Effector CD4-positive, alpha-beta T cell (primary cell): ENCODE measurements around the gene ARFRP1.
A peak's percentile ranks its signal among the peaks of the same experiment; 100 is the strongest.

Experiments used
- DNase-seq: peaks from one replicate; pipeline ENCODE4 v3.0.0-alpha.2; 2020

Gene ARFRP1

GRCh38 chr20:63743210-63743970 is 35.6 kb upstream of the ARFRP1 start:
- DNase-seq, result no peak

- no peak for DNase-seq
These were observed 34.7 kb upstream of the ARFRP1 start for GRCh38 chr20:63742381-63743024.

DNA sequence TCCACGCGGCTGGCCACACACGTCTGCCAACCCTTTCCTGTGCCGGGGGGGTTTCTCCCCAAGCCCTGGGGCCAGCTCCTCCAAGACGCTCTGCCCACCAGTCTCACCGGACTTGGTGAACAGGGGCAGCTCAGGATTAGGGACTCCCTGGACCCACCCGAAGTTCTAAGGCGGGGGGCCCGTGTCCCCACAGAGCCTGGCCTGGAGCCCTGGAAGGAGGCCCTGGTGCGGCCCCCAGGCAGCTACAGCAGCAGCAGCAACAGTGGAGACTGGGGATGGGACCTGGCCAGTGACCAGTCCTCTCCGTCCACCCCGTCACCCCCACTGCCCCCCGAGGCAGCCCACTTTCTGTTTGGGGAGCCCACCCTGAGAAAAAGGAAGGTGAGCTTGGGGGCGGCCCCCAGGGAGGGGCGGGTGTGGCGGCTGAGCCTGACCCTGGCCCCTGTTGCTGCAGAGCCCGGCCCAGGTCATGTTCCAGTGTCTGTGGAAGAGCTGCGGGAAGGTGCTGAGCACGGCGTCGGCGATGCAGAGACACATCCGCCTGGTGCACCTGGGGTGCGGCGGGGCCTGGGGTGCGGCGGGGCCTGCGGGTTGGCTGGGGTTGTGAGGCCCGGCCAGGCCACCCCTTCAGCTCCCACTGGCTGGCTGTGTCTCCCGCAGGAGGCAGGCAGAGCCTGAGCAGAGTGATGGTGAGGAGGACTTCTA is 34.1 kb upstream of the ARFRP1 start:
- no peak for DNase-seq

- no peak for DNase-seq
These were observed 33.5 kb upstream of the ARFRP1 start for GRCh38 chr20:63741354-63741675.

DNA sequence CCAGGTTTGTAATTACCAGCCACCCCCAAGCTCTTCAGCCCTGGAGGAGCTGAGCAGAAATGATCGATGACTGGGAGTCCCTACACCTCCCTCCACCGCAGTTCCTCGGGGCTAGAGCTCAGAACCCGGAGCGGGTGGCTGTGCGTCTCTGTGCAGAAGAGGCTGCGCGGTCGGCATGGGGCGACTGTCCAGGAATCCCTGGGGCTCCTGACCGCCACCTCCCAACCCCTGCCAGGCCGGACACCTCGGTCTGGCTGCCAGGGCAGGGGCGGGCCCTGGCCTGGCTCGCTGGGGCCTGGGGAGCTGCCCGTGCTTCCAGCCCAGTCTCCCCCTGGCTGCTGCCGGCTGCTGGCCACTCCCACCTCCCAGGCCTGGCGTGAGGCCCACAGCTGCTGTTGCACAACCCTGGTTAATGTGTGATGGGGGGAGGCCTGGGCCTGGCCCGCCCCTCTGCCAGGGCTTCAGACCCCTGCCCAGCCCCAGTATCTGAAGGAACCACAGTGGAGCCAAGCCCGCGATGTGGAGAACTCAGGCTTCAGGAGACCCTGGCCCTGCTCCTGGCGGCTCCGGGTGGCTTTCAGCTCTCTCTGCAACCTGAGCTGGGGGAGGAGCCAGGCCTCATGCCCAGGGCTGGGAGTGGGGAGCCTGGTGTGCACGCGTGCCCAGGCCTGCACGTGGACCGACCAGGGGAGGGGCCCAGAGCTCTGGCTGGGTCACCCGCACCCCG is 33.0 kb upstream of the ARFRP1 start:
- DNase-seq, result peak; percentile 36

DNA sequence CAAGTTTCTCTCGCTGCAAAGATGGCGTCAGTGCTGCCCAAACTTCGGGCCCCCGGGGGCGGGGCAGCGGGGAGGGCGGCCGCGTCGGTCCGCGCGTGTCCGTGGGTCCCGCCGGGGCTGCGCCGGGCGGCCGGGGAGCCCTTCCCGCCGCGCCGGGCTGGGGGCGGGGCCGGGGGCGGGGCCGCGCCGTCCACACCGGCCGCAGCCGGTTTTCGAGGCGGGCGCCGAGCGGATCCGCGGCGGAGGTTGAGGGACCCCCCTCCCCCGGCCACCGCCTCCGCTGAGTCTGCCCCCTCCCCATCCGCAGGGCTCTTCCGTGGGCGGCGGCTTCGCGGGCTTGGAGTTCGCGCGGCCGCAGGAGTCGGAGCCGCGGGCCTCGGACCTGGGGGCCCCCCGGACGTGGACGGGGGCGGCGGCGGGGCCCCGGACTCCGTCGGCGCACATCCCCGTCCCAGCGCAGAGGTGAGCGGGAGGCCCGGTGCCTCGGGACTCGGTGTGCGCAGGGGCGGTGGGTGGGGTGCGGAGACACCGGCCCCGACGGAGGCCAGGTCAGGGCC is 32.4 kb upstream of the ARFRP1 start:
- peak; percentile 53 for DNase-seq

- DNase-seq, result peak; percentile 57
These were observed 31.6 kb upstream of the ARFRP1 start, which contains the start of gene SLC2A4RG for GRCh38 chr20:63739130-63740069. SLC2A4RG (plus strand) TSS chr20:63739776; CDS start chr20:63739913, 137 bp downstream.

- DNase-seq, result peak; percentile 33
These were observed 30.9 kb upstream of the ARFRP1 start for GRCh38 chr20:63738687-63739129.

DNA sequence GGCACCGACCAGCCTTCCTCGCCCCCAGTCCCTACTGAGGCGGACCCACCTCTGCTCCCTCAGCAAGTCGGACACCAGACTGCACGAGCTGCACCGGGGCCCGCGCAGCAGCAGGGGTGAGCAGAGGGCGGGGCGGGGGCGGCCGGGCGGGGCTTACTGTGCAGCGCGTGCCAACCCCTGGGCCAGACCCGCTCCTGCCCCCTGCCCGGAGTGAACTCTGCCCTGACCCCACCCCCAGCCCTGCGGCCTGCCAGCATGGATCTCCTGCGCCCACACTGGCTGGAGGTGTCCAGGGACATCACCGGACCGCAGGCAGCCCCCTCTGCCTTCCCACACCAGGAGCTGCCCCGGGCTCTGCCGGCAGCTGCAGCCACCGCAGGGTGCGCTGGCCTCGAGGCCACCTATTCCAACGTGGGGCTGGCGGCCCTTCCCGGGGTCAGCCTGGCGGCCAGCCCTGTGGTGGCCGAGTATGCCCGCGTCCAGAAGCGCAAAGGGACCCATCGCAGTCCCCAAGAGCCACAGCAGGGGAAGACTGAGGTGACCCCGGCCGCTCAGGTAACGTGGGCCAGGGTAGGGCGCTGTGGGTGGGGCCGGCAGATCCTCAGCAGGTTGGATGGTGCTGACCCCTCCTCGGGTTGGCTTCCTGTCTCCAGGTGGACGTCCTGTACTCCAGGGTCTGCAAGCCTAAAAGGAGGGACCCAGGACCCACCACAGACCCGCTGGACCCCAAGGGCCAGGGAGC is 30.3 kb upstream of the ARFRP1 start:
- peak; percentile 34 for DNase-seq

DNA sequence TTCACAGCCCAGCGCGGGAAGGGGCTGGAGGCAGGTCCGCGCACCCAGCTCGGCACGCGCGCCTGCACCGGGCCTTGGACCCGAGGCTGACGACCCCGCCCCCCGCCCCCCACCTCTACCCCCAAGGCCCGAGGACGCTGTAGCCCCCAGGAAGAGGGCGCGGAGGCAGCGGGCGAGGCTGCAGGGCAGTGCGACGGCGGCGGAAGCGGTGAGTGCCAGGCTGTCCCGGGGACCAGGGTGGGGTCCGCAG is 29.8 kb upstream of the ARFRP1 start:
- DNase-seq, result no peak

DNA sequence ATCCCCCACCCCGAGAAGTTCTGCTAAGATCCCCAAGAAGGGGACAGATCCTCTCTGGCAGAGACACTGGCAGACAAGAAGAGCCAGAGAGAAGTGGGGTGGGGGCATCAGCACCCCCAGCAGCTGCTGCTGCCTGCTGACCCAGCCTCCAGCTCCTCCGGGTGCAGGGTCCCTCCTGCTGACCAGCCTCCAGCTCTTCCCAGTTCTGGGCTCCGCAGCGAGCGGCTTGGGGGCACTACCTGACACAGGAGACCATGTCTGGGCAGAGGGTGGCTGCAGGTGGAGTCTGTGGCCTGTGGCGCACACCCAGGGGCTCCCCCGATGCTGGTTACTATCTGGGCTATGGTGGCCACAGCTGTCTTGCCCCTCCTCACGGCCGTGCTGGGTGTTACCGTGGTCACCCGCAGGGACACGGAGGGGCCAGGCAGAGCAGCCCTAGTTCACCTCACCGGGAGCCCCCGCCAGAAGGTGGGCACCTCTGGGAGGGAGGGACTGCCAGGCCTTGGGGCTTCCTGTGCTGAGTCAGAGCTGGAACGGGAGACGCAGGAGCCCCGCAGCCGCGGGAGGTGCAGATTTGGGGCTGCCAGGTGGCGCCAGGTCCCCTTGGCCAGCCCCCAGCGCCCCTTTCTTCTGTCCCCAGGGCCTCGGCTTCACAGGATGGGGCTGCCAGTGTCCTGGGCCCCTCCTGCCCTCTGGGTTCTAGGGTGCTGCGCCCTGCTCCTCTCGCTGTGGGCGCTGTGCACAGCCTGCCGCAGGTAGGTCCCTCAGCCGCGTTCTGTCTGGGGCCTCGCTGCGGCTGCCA is 29.3 kb upstream of the ARFRP1 start:
- peak; percentile 59 for DNase-seq

GRCh38 chr20:63735859-63736718 is 28.3 kb upstream of the ARFRP1 start, which contains the start of gene LIME1:
LIME1 (plus strand) TSS chr20:63736664; CDS start chr20:63737550, 886 bp downstream.
- DNase-seq, result peak; percentile 74

DNA sequence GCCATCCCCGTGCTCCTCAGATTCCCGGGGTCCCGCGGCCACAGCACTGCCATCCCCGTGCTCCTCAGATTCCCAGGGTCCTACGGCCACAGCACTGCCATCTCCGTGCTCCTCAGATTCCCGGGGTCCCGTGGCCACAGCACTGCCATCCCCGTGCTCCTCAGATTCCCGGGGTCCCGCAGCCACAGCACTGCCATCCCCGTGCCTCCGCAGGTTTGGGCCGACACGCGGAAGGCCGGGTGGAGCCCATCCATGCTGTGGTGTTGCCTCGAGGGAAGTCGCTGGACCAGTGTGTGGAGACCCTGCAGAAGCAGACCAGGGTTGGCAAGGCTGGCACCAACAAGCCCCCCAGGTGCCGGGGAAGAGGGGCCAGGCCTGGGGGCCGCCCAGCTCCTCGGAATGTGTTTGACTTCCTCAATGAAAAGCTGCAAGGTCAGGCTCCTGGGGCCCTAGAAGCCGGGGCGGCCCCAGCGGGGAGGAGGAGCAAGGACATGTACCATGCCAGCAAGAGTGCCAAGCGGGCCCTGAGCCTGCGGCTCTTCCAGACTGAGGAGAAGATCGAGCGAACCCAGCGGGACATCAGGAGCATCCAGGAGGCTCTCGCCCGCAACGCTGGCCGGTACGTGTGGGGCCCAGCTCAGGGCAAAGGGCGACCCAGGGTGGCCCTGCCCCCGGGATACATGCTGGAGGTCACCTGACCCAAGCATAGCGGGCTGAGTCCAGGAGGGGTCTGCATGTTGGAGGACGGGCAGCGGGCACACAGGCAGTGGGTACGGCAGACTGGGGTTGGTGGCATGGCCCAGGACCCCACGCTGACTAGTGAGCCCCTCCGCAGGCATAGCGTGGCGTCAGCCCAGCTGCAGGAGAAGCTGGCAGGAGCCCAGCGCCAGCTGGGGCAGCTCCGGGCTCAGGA is 27.4 kb upstream of the ARFRP1 start:
- no peak for DNase-seq

- DNase-seq, result no peak
These were observed 26.6 kb upstream of the ARFRP1 start for GRCh38 chr20:63734111-63734945.

DNA sequence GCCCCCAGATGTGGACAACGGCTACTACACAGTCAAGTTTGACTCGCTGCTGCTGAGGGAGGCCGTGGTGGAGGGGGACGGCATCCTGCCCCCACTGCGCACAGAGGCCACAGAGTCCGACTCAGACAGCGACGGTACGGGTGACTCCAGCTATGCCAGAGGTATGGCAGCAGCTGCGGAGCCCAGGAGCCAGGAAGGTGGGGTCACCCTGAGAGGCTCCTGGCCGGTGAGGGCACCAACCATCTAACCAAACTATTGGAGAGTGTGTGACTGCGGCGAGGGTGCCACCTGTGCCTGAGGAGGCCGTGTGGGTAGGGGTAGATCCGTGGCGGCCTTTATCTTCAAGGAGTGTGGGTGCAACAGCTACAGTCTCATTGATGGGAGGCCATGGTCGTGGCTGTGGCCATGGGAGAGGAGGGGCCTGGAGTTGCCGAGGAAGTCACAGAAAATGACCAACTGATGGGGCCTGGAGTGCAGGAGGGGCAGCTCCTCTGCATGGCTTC is 25.9 kb upstream of the ARFRP1 start:
- no peak for DNase-seq

- no peak for DNase-seq
These were observed 25.3 kb upstream of the ARFRP1 start for GRCh38 chr20:63733117-63733516.
